ENCODE results near the gene ALDH3B1. TPM values are rescaled to one million over a fixed set of nuclear protein-coding genes. Genes with fewer than 3 reads are reported as not detected.

The ALDH3B1 gene
- total RNA-seq, 1 experiment from 2014 or later = 18.3 TPM

- ChIA-PET CTCF (no interaction called here), POLR2A (interaction anchor here (0.7 kb wide), 1 partner anchor 20 kb away, joined by 3 read pairs; no protein-coding TSS in a partner anchor)
- ATAC-seq (no peak), DNase-seq (ENCODE audit: low read depth, low spot score) (no peak)
- Histone ChIP-seq H3K27ac (ENCODE audit: low read length) (no peak overlapping the region), H3K4me3 (ENCODE audit: low read depth in 2 of 2, low read length in 2 of 2) (no peak overlapping the region), H3K36me3 (ENCODE audit: control insufficient read depth, insufficient read depth, low read length) (0 out of 2 replicates have a peak, but pooled peaks cover 3% of the 10 kb centered on the region), H3K27me3 (ENCODE audit: control insufficient read depth, insufficient read depth, low read length) (no peaks in the 10 kb centered on the region), H3K9me3 (ENCODE audit: control insufficient read depth, insufficient read depth, low read depth, low read length) (no peaks in the 10 kb centered on the region), H3K4me1 (ENCODE audit: control insufficient read depth, insufficient read depth, low read length) (peaks cover 29% of the 10 kb centered on the region)
- BruUV-seq (replicated peaks) = no TSS peak
- intact Hi-C loops (cut with micrococcal nuclease; ENCODE audit: unreplicated experiment) (no loop called here), in situ Hi-C loops (cut with HindIII; ENCODE audit: low pct_unique_long_range_greater_than_20kb, low sequenced_read_pairs) (no loop called here)
- no peak for TF ChIP-seq TCF7L2 (IDR thresholded peaks at IDR 0.05; ENCODE audit: low read depth, low read length)
- TF ChIP-seq POLR2AphosphoS5 (IDR thresholded peaks at IDR 0.05; ENCODE audit: low read depth, low read length) = no peak
- TF ChIP-seq CTCF (IDR thresholded peaks at IDR 0.05) = no peak
- no peak for TF ChIP-seq SIN3A (IDR thresholded peaks at IDR 0.05; ENCODE audit: borderline replicate concordance, insufficient read depth, low read depth, low read length)
- no peak for TF ChIP-seq REST (IDR thresholded peaks at IDR 0.05; ENCODE audit: insufficient read depth in 1 of 2, low read depth in 2 of 2, low read length in 1 of 2)
These were observed 23.6 kb downstream of the ALDH3B1 start for GRCh38 chr11:68033708-68034045.

GRCh38 chr11:68035266-68035876, 25.2 kb downstream of the ALDH3B1 start:
- in situ Hi-C loops (cut with HindIII; ENCODE audit: low pct_unique_long_range_greater_than_20kb, low sequenced_read_pairs) (no loop called here), intact Hi-C loops (cut with micrococcal nuclease; ENCODE audit: unreplicated experiment) (no loop called here)
- TF ChIP-seq POLR2AphosphoS5 (IDR thresholded peaks at IDR 0.05; ENCODE audit: low read depth, low read length) (no peak), TCF7L2 (IDR thresholded peaks at IDR 0.05; ENCODE audit: low read depth, low read length) (no peak), REST (IDR thresholded peaks at IDR 0.05; ENCODE audit: insufficient read depth in 1 of 2, low read depth in 2 of 2, low read length in 1 of 2) (no peak), CTCF (IDR thresholded peaks at IDR 0.05) (no peak), SIN3A (IDR thresholded peaks at IDR 0.05; ENCODE audit: borderline replicate concordance, insufficient read depth, low read depth, low read length) (no peak)
- no peak overlapping the region for H3K27ac ChIP-seq (ENCODE audit: low read length)
- DNase-seq (ENCODE audit: low read depth, low spot score) (no peak), ATAC-seq (no peak)
- H3K4me1 ChIP-seq (ENCODE audit: control insufficient read depth, insufficient read depth, low read length) = peaks cover 27% of the 10 kb centered on the region
- no peaks in the 10 kb centered on the region for H3K27me3 ChIP-seq (ENCODE audit: control insufficient read depth, insufficient read depth, low read length)
- no peak overlapping the region for H3K4me3 ChIP-seq (ENCODE audit: low read depth in 2 of 2, low read length in 2 of 2)
- BruUV-seq (replicated peaks) = TSS peak; percentile 47
- ChIA-PET CTCF (no interaction called here), POLR2A (no interaction called here)
- H3K36me3 ChIP-seq (ENCODE audit: control insufficient read depth, insufficient read depth, low read length) = peaks cover 3% of the 10 kb centered on the region; the same call in 1 of the 2 replicates
- no peaks in the 10 kb centered on the region for H3K9me3 ChIP-seq (ENCODE audit: control insufficient read depth, insufficient read depth, low read depth, low read length)

All from Panc1 (cell line).